GM21786 (cell line): ENCODE measurements around the gene SETDB2.

Source experiments
- ATAC-seq: cut with Tn5 transposase; IDR thresholded peaks from one replicate; pipeline ENCODE4 v1.9.1; 2021; ENCODE audit not compliant: unreplicated experiment

Gene SETDB2

GRCh38 chr13:49443704-49444523 is at the start of gene SETDB2, which contains the start of gene CAB39L:
SETDB2 (plus strand) TSS chr13:49444274; CDS start chr13:49451894, 7,620 bp downstream.
CAB39L (minus strand) TSS chr13:49444064; CDS start chr13:49382910, 61,154 bp downstream.
- peak; percentile 96 for ATAC-seq

GRCh38 chr13:49395451-49395865 is 48.6 kb upstream of the SETDB2 start:
- ATAC-seq: no peak

- ATAC-seq: no peak
Measured at GRCh38 chr13:49395878-49396380, 48.1 kb upstream of the SETDB2 start.

GRCh38 chr13:49399801-49400472 is 44.1 kb upstream of the SETDB2 start:
- no peak for ATAC-seq

GRCh38 chr13:49400755-49401659 is 43.1 kb upstream of the SETDB2 start:
- no peak for ATAC-seq

GRCh38 chr13:49403996-49404702 is 39.9 kb upstream of the SETDB2 start:
- ATAC-seq: no peak

GRCh38 chr13:49404703-49405020 is 39.4 kb upstream of the SETDB2 start:
- ATAC-seq: no peak

GRCh38 chr13:49407068-49407467 is 37.0 kb upstream of the SETDB2 start:
- no peak for ATAC-seq

GRCh38 chr13:49407936-49408335 is 36.1 kb upstream of the SETDB2 start:
- no peak for ATAC-seq

GRCh38 chr13:49409008-49409407 is 35.1 kb upstream of the SETDB2 start:
- ATAC-seq: no peak

- ATAC-seq: no peak
Measured at GRCh38 chr13:49410006-49410405, 34.1 kb upstream of the SETDB2 start.

- ATAC-seq: no peak
Measured at GRCh38 chr13:49410477-49410876, 33.6 kb upstream of the SETDB2 start.

GRCh38 chr13:49411353-49411752 is 32.7 kb upstream of the SETDB2 start:
- ATAC-seq: no peak

GRCh38 chr13:49412749-49413148 is 31.3 kb upstream of the SETDB2 start:
- ATAC-seq: no peak

- no peak for ATAC-seq
Measured at GRCh38 chr13:49417161-49417560, 26.9 kb upstream of the SETDB2 start.

GRCh38 chr13:49418206-49418605 is 25.9 kb upstream of the SETDB2 start:
- ATAC-seq: no peak

- no peak for ATAC-seq
Measured at GRCh38 chr13:49419276-49419675, 24.8 kb upstream of the SETDB2 start.

- peak; percentile 87 for ATAC-seq
Measured at GRCh38 chr13:49421391-49421790, 22.7 kb upstream of the SETDB2 start.

- ATAC-seq: no peak
Measured at GRCh38 chr13:49424011-49424560, 20.0 kb upstream of the SETDB2 start.
